ENCODE measurements around the gene LRRC32.
"Not testable (repeated sequence)": the region's sequence is repeated elsewhere in the genome, so short reads cannot be mapped to it uniquely, and the experiment has no call there.

Gene LRRC32

DNA sequence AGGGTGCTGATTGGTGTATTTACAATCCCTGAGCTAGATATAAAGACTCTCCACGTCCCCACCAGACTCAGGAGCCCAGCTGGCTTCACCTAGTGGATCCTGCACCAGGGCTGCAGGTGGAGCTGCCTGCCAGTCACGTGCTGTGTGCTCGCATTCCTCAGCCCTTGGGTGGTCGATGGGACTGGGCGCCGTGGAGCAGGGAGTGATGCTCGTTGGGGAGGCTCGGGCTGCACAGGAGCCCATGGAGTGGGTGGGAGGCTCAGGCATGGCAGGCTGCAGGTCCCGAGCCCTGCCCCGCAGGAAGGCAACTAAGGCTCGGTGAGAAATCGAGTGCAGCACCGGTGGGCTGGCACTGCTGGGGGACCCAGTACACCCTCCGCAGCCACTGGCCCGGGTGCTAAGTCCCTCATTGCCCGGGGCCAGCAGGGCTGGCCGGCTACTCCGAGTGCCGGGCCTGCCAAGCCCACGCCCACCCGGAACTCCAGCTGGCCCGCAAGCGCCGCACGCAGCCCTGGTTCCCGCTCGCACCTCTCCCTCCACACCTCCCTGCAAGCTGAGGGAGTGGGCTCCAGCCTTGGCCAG lies 61.6 kb downstream of the LRRC32 start:
- FAIRE-seq: not testable (repeated sequence)

DNA sequence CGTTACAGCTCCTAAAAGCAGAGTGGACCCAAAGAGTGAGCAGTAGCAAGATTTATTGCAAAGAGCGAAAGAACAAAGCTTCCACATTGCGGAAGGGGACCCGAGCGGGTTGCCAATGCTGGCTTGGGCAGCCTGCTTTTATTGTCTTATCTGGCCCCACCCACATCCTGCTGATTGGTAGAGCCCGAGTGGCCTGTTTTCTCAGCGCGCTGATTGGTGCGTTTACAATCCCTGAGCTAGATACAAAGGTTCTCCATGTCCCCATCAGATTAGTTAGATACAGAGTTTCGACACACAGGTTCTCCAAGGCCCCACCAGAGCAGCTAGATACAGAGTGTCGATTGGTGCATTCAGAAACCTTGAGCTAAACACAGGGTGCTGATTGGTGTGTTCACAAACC lies 62.3 kb downstream of the LRRC32 start:
- not testable (repeated sequence) for FAIRE-seq

Measured in colon (tissue), 2 donors.